ENCODE measurements around the gene SLC24A1.
"Not testable (repeated sequence)": the region's sequence is repeated elsewhere in the genome, so short reads cannot be mapped to it uniquely, and the experiment has no call there.

Gene SLC24A1

DNA sequence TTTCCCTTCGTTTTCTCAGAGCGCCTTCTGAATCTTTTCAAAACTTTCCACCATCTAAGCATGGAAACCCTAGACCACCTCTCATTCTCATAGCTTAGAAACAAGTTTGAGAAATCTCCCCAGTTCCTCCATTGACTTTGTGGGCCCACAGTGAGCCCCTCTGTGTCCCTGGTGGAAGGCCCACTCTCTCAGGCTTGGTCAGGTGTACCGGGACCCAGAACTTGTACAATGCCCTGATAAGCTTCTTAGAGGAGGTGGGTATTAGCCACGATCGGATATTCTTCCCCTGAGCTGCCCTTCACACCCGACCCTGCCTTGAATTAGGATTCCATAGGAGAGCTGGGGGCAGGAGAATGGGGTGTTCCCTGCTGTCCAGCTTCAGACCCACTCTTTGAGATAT is at the start of gene SLC24A1:
TSS of gene SLC24A1 (plus strand) at position 301 of the 400 bp plus-strand sequence. CDS start 2,143 bp downstream, outside the sequence.
- DNase-seq: no peak

DNA sequence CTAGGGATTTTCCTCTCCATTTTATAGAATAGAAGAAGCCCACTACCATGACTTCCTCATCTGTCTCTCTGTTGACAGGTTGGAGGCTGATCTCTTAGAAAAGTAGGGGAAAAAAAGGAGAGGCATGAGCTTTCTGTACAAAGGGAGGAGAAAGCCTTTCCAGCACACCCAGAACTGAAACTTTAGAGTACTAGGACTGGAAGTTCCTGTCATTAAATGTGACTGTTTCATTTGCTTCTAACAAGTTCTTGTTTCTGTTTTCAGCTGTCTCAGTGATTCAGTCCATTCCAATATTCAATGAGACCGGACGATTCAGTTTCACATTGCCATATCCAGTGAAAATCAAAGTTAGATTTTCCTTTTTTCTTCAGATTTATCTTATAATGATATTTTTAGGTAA is 49.8 kb upstream of the SLC24A1 start:
- DNase-seq: no peak

DNA sequence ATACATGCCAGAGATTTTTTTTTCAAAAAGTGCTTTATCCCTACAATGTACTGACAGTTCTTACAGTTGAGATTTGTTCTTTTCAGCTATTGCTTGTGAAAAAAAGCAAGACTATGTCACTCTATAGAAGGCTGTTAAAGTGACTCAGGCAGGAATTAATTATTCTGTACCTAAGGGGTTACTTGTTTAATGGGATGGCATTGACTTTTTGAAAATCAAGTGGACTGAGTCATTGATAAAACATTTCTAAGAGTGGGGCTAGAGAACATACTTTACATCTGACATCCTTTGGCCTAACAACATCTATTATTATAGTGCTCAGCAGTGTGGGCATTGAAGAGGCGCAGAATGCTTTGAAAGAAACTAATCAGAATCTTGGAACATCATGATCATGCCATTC is 45.1 kb upstream of the SLC24A1 start:
- DNase-seq: peak in 1 of 2 experiments; percentile 23

DNA sequence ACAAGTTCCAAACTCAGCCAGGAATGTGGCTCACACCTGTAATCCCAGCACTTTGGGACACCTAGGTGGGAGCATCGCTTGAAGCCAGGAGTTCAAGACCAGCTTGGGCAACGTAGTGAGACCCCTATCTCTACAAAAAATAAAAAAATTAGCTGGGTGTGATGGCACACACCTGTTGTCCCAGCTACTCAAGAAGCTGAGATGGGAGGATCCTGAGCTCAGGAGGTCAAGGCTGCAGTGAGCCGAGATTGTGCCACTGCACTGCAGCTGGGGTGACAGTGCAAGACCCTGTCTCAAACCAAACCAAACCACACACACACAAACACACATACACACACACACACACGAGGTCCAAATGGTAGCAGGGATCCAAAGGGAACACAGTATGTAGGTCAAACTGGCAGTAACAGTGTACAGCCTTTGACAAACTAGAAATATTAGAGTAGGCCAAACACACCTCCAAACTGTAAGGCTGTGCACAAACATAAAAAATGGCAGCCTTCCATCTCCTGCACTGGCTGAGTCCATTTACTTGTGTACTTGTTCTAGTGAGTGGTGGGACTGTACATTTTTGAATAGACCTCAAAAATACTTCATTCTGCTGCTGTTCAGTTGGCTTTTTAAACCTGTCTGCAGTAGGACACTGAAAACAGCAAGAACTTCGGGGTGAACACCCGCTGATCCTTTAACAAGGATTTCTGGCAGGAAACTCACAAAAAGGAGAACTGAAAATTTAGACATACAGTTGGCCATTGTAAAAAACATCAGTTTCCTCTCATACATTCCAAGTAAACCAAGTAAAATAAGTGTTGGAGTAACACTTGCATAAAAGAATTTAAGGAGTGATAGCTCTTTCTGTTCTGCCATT is 44.4 kb upstream of the SLC24A1 start:
- DNase-seq: no peak

DNA sequence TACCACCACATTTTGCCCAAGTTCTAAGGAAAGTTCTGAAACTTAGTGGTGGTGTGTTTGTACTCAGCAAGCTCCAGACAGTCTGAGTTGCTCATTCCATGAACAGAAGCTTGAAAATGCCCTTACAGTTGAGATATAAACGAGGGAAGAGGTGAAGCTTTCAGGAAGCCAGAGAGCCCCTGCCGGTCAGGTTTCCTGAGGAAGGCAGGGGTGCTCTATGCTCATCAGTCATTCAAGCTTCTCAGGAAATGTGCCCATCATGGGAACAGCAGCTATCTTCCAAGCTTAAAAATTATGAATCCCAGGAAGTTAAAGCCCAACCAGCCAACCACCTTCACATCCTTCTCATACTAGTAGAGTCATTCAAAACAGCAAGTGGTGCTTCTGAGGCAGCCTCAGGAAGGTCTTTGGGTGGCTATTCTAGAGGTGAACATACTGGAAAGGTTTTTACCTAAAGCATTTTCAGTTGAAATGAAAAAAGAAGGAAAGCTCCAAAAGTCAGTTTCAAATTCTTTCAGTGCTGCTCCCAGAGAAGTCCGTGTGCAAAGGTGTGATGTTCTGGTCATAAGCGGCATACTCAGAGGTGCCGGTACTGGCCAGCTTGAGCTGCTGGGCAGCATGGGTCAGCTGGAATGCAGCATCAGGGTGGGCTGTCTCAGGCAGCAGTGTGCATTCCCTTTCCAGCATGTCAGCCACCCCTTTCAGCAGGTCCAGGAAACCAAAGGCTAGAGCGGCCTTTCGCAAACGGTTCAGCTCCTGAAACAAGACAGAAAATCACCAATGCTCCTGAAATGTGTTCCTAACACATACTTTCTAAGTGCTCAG is 42.6 kb upstream of the SLC24A1 start:
- DNase-seq: no peak

DNA sequence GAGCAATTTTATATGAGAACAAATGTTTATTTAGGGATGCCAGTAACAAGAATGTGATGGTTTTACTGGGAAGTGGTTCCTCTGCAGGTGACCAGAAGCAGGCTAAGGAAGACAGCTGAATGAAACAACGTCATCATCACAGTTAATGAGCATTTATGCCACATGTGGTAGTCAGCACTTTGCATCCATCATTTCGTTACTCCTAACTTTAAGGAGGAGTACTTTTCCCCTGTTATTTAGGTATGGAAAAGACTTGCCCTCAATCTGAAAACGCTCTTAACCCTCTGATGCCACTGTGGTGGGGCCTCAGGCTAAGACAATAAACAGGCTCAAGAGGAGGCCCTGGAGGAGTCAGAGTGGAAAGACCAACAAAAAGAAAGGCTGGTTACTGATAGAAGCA is 42.0 kb upstream of the SLC24A1 start:
- no peak for DNase-seq

DNA sequence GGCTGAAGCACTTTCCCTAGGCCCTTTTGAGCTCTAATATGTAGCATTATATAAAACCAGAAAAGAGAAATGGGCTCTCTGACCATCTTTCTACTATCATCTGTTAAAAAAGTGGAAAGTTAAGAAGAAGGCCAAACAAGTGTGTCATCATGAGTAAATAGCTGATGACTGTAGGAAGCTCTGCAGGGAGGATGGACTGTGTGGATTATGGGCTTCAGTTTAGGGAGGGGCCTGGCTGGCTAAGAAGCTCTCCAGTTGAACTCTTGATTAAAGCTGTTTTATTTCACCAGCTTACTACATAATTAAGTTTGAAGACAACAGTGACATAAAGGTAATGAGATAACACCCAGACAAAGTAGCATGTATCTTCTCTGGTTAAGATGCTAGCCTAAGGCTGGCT is 41.5 kb upstream of the SLC24A1 start:
- peak in 1 of 2 experiments; percentile 20 for DNase-seq

DNA sequence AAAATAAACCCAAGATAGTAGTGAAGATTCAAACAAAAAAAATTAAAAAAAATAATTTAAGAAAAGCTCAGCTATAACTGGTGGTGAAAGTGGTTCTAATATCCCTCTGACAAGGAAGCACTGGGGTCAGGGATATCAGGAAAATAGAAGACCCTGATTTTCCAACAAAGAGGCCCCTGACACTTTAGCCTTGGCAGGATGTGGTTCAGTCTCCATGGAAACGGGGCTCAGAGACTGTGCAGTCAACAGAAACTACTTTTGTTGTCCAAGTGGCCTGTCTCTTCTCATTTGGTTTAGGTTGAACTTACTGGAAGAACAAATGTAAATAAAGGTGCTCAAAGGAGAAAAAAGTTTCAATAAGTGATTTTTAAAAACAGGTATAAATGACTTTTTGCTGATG is 38.0 kb upstream of the SLC24A1 start:
- DNase-seq: peak in 1 of 2 experiments; percentile 42

DNA sequence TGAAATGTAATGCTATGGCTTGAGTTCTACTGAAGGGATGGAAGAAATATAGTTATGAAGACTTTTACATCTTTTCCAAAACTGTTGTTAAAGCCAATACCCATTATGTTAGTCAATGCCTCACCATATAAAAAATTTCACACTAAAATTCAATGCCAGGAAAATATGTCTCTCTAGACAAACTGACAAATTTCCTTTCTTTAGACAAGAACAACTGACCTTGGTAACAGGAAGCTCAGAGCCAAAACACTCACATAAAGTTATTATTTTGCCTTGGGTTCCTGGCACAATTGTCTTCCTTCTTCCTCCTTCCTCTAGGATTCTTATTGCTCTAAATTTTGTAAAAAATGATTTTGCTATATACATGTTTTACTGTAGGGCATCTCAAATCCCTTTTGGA is 37.5 kb upstream of the SLC24A1 start:
- no peak for DNase-seq

DNA sequence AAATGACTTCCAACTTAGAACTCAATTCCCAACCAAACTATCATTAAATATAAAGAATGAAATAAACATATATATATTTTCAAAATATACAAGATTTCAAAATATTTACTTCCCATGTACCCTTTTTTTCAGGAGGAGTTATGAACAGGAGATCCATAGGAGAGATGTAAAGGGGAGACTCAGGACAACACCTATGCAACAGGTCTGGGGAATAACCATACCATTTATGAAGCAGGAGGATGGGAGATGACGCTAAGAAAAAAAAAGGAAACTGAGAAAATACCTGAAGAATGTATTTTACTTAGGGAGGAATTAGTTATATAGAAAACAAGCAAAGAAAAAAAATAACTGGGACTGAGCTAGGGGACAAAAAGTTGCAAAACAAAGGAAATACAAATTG is 34.6 kb upstream of the SLC24A1 start:
- DNase-seq: no peak

DNA sequence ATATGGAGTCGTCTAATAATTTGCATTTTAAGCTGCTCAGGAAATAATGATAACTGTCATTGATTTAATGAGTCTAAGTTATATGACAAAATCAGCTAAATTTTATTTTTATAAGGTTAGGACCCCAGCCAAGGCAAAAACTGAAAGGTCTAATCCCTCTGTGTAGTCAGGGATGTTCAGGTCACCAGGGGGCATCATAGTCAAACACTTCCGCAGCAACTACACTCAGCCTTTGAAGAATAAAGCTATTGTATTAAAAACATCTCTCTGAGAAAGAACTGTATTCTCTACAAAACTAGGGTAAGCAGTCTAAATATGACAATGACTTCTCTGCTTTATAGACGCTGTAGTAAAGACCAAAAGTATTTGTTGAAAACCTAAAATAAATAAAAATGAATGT is 25.8 kb upstream of the SLC24A1 start:
- DNase-seq: peak in 1 of 2 experiments; percentile 51

DNA sequence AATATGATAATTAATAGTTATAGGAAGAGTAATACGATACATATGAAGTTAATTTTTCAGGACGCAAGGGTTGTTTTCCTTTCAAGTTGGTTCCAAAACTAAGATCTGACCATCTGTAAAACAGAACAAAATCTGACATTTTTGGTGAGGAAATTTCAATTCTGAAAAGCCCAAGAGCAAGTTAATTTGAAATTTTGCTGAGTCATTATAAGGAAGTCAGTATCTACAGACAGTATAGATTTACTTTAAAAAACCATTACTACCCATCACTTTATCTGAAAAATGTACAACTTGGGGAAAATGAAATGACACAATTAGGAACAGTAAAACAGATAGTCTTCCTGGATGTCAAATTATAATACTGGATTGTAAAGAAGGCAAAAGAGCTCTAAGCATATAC is 23.3 kb upstream of the SLC24A1 start:
- no peak for DNase-seq

DNA sequence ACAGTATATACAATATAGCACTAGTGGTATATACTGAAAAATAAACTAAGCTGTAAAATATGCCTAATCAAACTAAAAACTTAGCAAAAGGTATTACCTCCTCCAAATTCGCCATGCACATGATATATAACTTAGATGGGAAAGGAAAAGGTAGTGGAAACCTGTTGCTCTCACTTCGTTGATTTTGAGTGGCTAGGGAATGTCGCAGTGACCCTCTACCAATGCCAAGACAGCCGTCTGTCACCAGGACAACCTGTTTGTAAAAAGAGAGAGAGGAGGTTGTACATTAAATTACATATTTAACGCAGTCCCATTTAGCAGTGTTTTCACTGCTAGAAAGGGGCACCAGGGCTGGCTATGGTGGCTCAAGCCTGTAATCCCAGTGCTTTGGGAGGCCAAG is 22.1 kb upstream of the SLC24A1 start:
- DNase-seq: no peak

DNA sequence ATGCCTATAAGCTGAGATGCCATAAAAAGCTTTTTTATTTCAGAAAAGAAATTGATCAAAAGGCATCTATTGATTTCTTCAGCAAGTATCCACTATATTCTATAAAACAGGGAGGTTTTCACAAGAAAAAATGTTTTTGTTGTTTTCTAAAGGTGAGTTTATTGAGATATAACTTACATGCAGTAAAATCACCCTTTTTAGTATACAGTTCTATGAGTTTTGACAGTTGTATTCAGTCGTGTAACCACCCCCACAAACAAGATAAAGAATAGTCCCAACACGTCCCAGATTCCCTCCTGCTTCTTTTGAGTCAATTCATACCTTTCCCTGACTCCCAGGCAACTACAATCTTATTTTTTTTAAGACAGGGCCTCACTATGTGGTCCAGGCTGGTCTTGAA is 18.6 kb upstream of the SLC24A1 start:
- DNase-seq: no peak

DNA sequence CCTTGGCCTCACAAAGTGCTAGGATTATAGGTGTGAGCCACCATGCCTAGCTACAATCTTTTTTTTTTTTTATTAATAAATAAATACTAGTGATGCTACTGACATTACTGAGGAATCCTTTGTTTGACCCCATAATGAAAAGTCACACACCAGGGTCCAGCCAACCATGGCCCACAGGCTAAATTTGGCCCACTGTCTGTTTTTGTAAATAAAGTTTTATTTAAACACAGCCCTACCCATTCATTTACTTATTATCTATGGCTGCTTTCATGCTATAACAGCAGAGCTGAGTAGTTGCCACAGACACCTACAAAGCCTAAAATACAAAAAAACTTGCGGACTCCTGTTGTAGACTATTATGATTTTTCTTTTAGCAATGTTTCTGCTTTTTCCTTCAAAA is 18.2 kb upstream of the SLC24A1 start:
- DNase-seq: no peak

DNA sequence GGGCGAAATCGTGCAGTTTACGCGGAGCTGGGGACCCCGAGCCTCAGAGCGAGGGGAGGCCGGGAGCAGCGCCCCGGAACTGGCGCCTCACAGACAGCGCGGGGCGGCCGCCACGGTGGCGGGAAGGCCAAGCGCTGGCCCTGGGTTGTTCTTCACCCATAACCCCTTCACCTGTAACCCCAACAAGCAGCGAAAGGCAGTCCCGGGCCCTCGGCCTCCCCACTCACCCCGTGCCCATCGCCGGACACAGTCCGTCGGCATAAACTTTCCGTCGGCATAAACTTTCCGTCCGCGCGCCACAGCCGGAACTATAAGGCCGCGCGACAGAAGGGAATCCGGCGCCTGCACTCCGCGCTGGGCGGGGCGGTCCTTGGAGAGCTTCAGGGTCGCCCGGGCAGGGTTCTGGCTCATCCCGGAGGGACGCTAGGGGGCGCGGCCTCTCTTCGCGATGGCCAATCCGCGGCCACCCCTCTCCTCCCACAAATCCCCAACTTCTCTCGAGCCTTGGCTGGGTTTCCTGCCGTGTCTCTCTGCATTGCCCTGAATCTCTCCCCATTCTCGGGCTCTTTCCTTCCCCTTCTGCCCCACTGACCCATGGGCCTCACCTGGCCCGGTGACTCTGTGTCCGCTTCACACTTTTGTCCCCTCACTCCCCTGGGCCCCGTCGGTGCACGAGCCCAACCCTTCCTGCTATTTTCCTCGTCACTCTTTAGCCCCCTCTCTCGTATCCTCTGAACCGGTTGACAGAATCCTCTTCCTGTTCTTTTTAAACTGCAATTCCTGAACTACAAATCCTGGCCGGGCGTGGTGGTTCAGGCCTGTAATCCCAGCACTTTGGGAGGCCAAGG is 10.6 kb upstream of the SLC24A1 start, which contains the start of gene INTS14:
TSS of gene INTS14 (minus strand) at position 261 of the 848 bp plus-strand sequence. CDS start 3,751 bp downstream, outside the sequence.
- peak; percentile 89 to 98 for DNase-seq

DNA sequence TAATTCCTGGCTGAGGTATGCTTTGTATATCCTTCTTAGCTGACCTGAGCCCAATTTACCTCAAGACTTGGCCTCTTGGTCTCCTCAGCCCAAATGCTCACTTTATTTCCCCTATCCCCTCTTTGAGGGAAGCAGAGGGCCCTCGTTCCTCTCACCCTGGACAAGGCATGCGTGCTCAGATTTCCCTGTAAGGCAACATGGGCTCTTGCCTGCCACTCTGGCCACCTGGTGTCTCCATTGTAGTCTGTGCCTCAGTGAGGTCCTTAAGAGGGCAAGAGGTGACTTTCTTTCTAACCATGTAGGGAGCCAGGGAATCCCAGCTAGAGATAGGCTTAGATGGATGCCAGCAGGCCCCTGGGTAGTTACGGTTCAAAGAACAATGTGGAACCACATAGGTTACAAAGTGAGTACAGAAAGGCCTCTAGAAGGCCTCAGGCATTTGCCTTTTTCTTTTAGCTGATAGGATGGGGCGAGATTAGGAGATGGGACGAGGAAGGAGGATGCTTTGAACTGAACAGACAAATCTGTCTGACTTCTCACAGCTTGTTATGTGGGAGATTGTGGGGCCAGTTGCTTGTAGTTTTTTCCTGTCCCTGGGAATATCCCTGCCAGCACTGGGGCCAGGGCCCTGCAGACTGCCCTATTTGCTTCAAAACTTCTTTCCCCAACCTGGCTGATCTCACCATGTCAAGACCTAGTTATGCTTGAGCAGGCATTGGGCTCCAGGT is 9.7 kb upstream of the SLC24A1 start:
- DNase-seq: no peak

DNA sequence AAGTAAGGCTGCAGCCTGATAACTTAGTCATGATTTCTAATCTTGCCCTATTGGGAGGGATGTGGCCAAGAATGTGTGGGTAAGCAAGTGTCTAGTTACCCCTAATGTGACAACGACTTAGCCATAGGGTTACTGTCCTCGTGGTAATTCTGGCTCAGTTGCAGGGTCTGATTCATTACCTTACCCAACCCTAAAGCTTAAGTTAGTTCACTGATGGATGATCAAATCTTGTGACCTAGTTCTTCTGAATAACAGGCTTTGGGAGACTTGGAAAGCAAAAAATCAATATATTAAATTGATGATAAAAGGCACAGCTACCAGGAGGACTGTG is 9.2 kb upstream of the SLC24A1 start:
- no peak for DNase-seq

DNA sequence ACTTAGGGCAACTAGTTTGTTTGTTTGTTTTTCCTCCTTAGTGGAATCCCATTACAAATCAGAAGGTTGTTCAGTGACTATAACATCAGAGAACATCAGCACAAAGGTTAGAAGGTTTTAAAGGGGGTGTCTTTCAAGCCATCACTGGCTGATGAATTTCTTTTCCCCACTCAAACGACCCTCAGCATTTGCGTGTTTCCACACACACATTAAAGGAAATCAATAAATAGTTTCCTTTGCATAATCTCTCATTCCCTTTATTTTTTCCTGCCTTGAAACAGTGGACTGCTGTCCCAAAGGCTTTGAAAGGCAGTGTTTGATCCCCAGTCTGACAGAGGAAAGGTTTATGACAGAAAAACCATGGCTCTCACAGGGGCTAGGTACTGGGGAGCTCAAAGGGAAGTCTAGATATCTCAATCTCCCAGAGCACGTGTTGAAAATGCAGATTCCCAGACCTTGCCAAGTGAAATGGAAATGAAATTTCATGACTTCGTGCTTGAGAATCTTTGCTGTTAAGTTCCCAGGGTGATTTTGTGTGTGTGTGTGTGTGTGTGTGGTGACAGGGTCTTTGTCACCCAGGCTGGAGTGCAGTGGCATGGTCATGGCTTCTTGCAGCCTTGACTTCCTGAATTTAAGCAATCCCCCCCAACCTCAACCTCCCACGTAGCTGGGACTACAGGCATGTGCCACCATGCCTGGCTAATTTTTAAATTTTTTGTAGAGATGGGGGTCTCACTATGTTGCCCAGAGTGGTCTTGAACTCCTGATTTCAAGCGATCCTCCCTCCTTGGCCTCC is 8.6 kb upstream of the SLC24A1 start:
- DNase-seq: no peak

DNA sequence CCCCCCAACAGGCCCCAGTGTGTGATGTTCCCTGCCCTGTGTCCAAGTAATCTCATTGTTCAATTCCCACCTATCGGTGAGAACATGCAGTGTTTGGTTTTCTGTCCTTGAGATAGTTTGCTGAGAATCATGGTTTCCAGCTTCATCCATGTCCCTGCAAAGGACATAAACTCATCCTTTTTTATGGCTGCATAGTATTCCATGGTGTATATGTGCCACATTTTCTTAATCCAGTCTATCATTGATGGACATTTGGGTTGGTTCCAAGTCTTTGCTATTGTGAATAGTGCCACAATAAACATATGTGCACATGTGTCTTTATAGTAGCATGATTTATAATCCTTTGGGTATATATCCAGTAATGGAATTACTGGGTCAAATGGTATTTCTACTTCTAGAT is 5.9 kb upstream of the SLC24A1 start:
- DNase-seq: not testable (repeated sequence)

DNA sequence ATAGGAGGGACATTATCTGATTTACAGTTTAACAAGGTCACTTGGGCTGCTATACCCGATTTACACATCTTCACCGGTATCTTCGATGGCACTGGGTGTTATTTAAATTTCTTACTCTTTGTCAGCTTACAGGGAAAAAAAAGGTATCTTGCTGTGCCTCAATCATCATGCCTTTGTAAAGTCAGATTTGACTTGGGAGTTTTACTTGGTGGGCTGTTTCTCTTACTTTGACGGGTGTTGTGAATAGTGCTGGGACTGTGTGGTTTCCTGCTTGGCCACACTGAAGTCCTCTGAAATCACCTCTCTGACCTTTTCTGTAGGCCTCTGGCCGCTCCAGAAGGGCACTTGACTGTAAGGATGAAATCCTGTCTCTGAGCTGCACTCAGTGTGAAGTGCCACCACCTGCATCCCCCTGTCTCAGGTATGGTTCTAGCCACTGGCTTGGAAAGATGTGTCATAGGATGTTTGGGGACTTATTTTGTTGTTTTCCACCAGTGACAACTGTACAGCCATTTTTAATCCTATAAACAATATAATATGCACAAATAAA is 3.1 kb upstream of the SLC24A1 start:
- DNase-seq: no peak
